H9 (cell line): ENCODE measurements around the gene FN1. TPM values are rescaled to one million over a fixed set of nuclear protein-coding genes. Genes with fewer than 3 reads are reported as not detected.

Experiments used
- DNase-seq: peaks from one replicate; pipeline ENCODE4 v3.0.0-alpha.2; 2017
- H2AFZ ChIP-seq: one replicate; pipeline ENCODE4 v1.6.1; 2013; ENCODE audit warnings: mild to moderate bottlenecking, low read length, control low read depth, moderate library complexity
- H2AK5ac ChIP-seq: 2 replicates; pipeline ENCODE4 v1.6.1; 2013; ENCODE audit warnings: low read length, control low read depth, mixed read lengths; ENCODE audit not compliant: insufficient read length
- H2BK120ac ChIP-seq: one replicate; pipeline ENCODE4 v1.6.1; 2013; ENCODE audit warnings: low read depth, mild to moderate bottlenecking, low read length, control low read depth, inconsistent platforms; ENCODE audit not compliant: poor library complexity, severe bottlenecking
- H2BK12ac ChIP-seq: 2 replicates; pipeline ENCODE4 v1.6.1; 2013; ENCODE audit warnings: low read length, control low read depth, mixed read lengths, low read depth; ENCODE audit not compliant: insufficient read length
- H2BK15ac ChIP-seq: 2 replicates; pipeline ENCODE4 v1.6.1; 2013; ENCODE audit warnings: low read depth, low read length, control low read depth
- H2BK20ac ChIP-seq: one replicate; pipeline ENCODE4 v1.6.1; 2013; ENCODE audit warnings: low read depth, mild to moderate bottlenecking, low read length, control low read depth, inconsistent platforms; ENCODE audit not compliant: poor library complexity, severe bottlenecking
- H2BK5ac ChIP-seq: 2 replicates; pipeline ENCODE4 v1.6.1; 2013; ENCODE audit warnings: low read length, control low read depth, mixed read lengths; ENCODE audit not compliant: insufficient read length
- H3K14ac ChIP-seq: 2 replicates; pipeline ENCODE4 v1.6.1; 2013; ENCODE audit warnings: low read length, control low read depth; ENCODE audit not compliant: insufficient read depth
- H3K18ac ChIP-seq: 2 replicates; pipeline ENCODE4 v1.6.1; 2013; ENCODE audit warnings: low read depth, mild to moderate bottlenecking, mixed read lengths, low read length, control low read depth; ENCODE audit not compliant: insufficient read length
- H3K23ac ChIP-seq: 2 replicates; pipeline ENCODE4 v1.6.1; 2013; ENCODE audit warnings: low read length, control low read depth, mixed read lengths, low read depth; ENCODE audit not compliant: insufficient read length
- H3K23me2 ChIP-seq: 2 replicates; pipeline ENCODE4 v1.6.1; 2013; ENCODE audit warnings: low read depth, mild to moderate bottlenecking, mixed read lengths, low read length, control low read depth; ENCODE audit not compliant: insufficient read length, poor library complexity, severe bottlenecking
- H3K27ac ChIP-seq: 2 replicates; pipeline ENCODE4 v1.5.1; 2013; ENCODE audit warnings: low read length, control low read depth, mixed read lengths, low read depth; ENCODE audit not compliant: insufficient read length
- H3K27me3 ChIP-seq: 2 replicates; pipeline ENCODE4 v1.6.1; 2013; ENCODE audit warnings: low read length, control low read depth, inconsistent platforms; ENCODE audit not compliant: insufficient read depth
- H3K4ac ChIP-seq: 2 replicates; pipeline ENCODE4 v1.6.1; 2013; ENCODE audit warnings: low read depth, mild to moderate bottlenecking, control low read depth, inconsistent platforms, low read length, moderate library complexity
- H3K4me1 ChIP-seq: 2 replicates; pipeline ENCODE4 v1.6.1; 2013; ENCODE audit warnings: low read length, control low read depth, inconsistent platforms; ENCODE audit not compliant: insufficient read depth
- H3K4me2 ChIP-seq: 2 replicates; pipeline ENCODE4 v1.6.1; 2013; ENCODE audit warnings: low read length, control low read depth, mixed read lengths; ENCODE audit not compliant: insufficient read length, insufficient read depth
- H3K56ac ChIP-seq: 2 replicates; pipeline ENCODE4 v1.6.1; 2013; ENCODE audit warnings: low read depth, mild to moderate bottlenecking, mixed read lengths, low read length, control low read depth; ENCODE audit not compliant: insufficient read length
- H3K79me1 ChIP-seq: 2 replicates; pipeline ENCODE4 v1.6.1; 2013; ENCODE audit warnings: low read depth, mild to moderate bottlenecking, moderate library complexity, low read length, control low read depth, inconsistent platforms; ENCODE audit not compliant: insufficient read depth, poor library complexity, severe bottlenecking
- H3K79me2 ChIP-seq: 2 replicates; pipeline ENCODE4 v1.6.1; 2013; ENCODE audit warnings: low read length, control low read depth, inconsistent platforms; ENCODE audit not compliant: insufficient read depth
- H3K9ac ChIP-seq: 2 replicates; pipeline ENCODE4 v1.6.1; 2013; ENCODE audit warnings: low read length, control low read depth, mixed read lengths; ENCODE audit not compliant: insufficient read length; ENCODE audit errors: extremely low read depth
- H3K9me3 ChIP-seq: one replicate; pipeline ENCODE4 v1.6.1; 2013; ENCODE audit warnings: low read depth, low read length, inconsistent platforms; ENCODE audit not compliant: control insufficient read depth
- H3T11ph ChIP-seq: one replicate; pipeline ENCODE4 v1.6.1; 2013; ENCODE audit warnings: mild to moderate bottlenecking, low read length, control low read depth, inconsistent platforms
- H4K20me1 ChIP-seq: one replicate; pipeline ENCODE4 v1.6.1; 2013; ENCODE audit not compliant: control insufficient read depth, insufficient read length, insufficient read depth
- H4K5ac ChIP-seq: 2 replicates; pipeline ENCODE4 v1.6.1; 2013; ENCODE audit warnings: low read depth, mild to moderate bottlenecking, mixed read lengths, low read length, control low read depth; ENCODE audit not compliant: insufficient read length
- H4K8ac ChIP-seq: replicated peaks from 2 replicates; pipeline ENCODE4 v1.6.1; 2013; ENCODE audit warnings: low read length, control low read depth, mixed read lengths, low read depth; ENCODE audit not compliant: insufficient read length
- H4K91ac ChIP-seq: 2 replicates; pipeline ENCODE4 v1.6.1; 2013; ENCODE audit warnings: low read depth, mild to moderate bottlenecking, moderate library complexity, mixed read lengths, low read length, control low read depth; ENCODE audit not compliant: insufficient read length
- H3K27ac Mint-ChIP-seq, 3 experiments: 2 replicates in 2 of 3; 3 replicates in 1 of 3; pipeline ENCODE4 v1.8.0; 2020 to 2021; ENCODE audit warnings: mixed read lengths in 3 of 3, mild to moderate bottlenecking in 1 of 3, moderate library complexity in 1 of 3
- H3K27me3 Mint-ChIP-seq: 2 replicates; pipeline ENCODE4 v1.8.0; 2021; ENCODE audit warnings: low read depth, mild to moderate bottlenecking, moderate library complexity, mixed read lengths
- H3K36me3 Mint-ChIP-seq, 3 experiments: 2 replicates in 2 of 3; 3 replicates in 1 of 3; pipeline ENCODE4 v1.8.0; 2020 to 2021; ENCODE audit warnings: low read depth in 3 of 3, mixed read lengths in 3 of 3; ENCODE audit not compliant: insufficient read depth in 1 of 3
- H3K4me1 Mint-ChIP-seq, 2 experiments: 2 replicates each; pipeline ENCODE4 v1.8.0; 2020; ENCODE audit warnings: mixed read lengths in 2 of 2
- H3K4me3 Mint-ChIP-seq, 2 experiments: 2 replicates in 1 of 2; 3 replicates in 1 of 2; pipeline ENCODE4 v1.8.0; 2020 to 2021; ENCODE audit warnings: mild to moderate bottlenecking in 2 of 2, mixed read lengths in 2 of 2, moderate library complexity in 1 of 2
- H3K9me3 Mint-ChIP-seq, 2 experiments: 2 replicates in 1 of 2; 3 replicates in 1 of 2; pipeline ENCODE4 v1.8.0; 2020; ENCODE audit warnings: mild to moderate bottlenecking in 2 of 2, mixed read lengths in 2 of 2, moderate library complexity in 1 of 2
- WGBS: extraction: QIAGEN DNeasy Blood & Tissue Kit; methylation state at CpG from one replicate; pipeline ENCODE4 v1.1.7; 2013; ENCODE audit warnings: missing lambda C conversion rate, low lambda C conversion rate, mixed read lengths; ENCODE audit not compliant: insufficient read length; ENCODE audit errors: extremely low coverage; 5-methylcytosine and 5-hydroxymethylcytosine counted together
- total RNA-seq: library from RNA; stranded (reverse); gene quantifications from 2 replicates; pipeline ENCODE4 v1.2.1, GENCODE V29; 2021
- TF ChIP-seq, protein P1 (sequence below): fragments of 200-600 bp; sonication (generic); conservative IDR thresholded peaks from 3 replicates; pipeline ENCODE4 v1.8.0; 2021; ENCODE audit warnings: antibody characterized with exemption, mild to moderate bottlenecking

Gene FN1
- total RNA-seq, 1 experiment from 2014 or later, result 56.0 TPM

DNA sequence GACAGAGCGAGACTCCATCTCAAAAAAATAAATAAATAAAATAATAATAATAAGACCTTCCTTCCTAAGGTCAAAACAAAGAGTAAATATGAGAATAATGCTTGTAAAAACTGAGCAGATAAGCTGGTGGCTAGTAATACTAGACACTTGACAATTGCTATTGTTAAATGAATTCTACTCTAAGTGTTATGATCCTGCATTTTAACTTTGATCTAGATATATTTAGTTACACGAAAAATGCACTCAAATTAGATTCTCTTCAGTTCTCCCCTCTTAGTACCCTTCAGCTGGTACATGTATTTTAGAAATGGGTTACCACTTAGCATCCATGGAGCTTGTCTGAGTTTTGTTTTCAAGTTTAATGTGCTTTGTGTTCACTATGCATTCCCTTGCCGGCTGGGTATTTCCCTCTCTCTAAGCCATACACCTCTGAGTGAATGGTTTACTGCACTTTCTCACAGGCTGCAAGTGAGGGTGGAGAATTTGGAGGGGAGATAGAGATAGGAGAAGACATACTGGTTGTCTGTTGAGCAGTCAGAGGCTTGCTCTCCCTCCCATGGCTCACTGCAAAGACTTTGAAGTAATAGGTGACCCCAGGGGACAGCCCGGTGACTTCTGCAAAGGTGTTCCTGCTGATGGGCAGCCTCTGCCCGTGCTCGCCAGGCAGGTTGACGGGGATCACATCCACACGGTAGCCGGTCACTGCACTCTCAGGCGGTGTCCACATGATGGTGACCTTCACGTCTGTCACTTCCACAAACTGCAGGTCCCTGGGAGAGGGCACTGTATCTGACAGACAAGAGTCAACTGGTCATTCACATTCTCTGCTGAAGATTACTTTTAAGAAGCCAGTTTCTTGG is 29.9 kb downstream of the FN1 start:
- Mint-ChIP-seq H3K27me3 (no peaks in the 10 kb centered on the region), H3K36me3 (peaks cover 0 to 31% (median 0%) of the 10 kb centered on the region in 3 experiments; a peak in 4 of 7 replicates)

More for the DNA sequence above, 29.9 kb downstream of the FN1 start:
- Mint-ChIP-seq H3K9me3 (no peaks in the 10 kb centered on the region), H3K4me1 (no peaks in the 10 kb centered on the region), H3K27ac (no peak overlapping the region), H3K4me3 (no peak overlapping the region)
- no peak overlapping the region for H3K14ac ChIP-seq
- no CpG with 5 or more reads among the region's 11 CpGs for WGBS
- H3K27ac ChIP-seq, result no peak overlapping the region
- H3K18ac ChIP-seq, result no peak overlapping the region
- H3K79me2 ChIP-seq, result no peaks in the 10 kb centered on the region
- H3K9me3 ChIP-seq, result no peaks in the 10 kb centered on the region
- no peak for DNase-seq
- H2BK15ac ChIP-seq, result no peak overlapping the region
- TF ChIP-seq, protein P1, sequence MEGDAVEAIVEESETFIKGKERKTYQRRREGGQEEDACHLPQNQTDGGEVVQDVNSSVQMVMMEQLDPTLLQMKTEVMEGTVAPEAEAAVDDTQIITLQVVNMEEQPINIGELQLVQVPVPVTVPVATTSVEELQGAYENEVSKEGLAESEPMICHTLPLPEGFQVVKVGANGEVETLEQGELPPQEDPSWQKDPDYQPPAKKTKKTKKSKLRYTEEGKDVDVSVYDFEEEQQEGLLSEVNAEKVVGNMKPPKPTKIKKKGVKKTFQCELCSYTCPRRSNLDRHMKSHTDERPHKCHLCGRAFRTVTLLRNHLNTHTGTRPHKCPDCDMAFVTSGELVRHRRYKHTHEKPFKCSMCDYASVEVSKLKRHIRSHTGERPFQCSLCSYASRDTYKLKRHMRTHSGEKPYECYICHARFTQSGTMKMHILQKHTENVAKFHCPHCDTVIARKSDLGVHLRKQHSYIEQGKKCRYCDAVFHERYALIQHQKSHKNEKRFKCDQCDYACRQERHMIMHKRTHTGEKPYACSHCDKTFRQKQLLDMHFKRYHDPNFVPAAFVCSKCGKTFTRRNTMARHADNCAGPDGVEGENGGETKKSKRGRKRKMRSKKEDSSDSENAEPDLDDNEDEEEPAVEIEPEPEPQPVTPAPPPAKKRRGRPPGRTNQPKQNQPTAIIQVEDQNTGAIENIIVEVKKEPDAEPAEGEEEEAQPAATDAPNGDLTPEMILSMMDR, result no peak
- H3K4ac ChIP-seq, result no peak overlapping the region
- H3K23me2 ChIP-seq, result no peaks in the 10 kb centered on the region
- no peaks in the 10 kb centered on the region for H3K4me1 ChIP-seq
- H2AFZ ChIP-seq, result no peak overlapping the region
- no peak overlapping the region for H3T11ph ChIP-seq
- H3K79me1 ChIP-seq, result no peaks in the 10 kb centered on the region
- H2AK5ac ChIP-seq, result no peak overlapping the region
- H3K4me2 ChIP-seq, result no peak overlapping the region
- no peaks in the 10 kb centered on the region for H3K27me3 ChIP-seq
- H4K91ac ChIP-seq, result no peak overlapping the region
- no peak overlapping the region for H4K5ac ChIP-seq
- H4K8ac ChIP-seq, result no peak overlapping the region
- H3K9ac ChIP-seq, result no peak overlapping the region
- no peak overlapping the region for H2BK120ac ChIP-seq
- H4K20me1 ChIP-seq, result no peaks in the 10 kb centered on the region
- no peak overlapping the region for H3K56ac ChIP-seq
- H2BK12ac ChIP-seq, result no peak overlapping the region
- H2BK5ac ChIP-seq, result no peak overlapping the region
- H2BK20ac ChIP-seq, result no peak overlapping the region
- H3K23ac ChIP-seq, result no peak overlapping the region
